GM19035 (cell line): ENCODE measurements around the gene IL1A.

Experiments
- ATAC-seq: cut with Tn5 transposase; IDR thresholded peaks from one replicate; pipeline ENCODE4 v1.9.1; 2021; ENCODE audit not compliant: unreplicated experiment

The IL1A gene

GRCh38 chr2:112793449-112793978, 9.2 kb upstream of the IL1A start:
- peak; percentile 32 for ATAC-seq

DNA sequence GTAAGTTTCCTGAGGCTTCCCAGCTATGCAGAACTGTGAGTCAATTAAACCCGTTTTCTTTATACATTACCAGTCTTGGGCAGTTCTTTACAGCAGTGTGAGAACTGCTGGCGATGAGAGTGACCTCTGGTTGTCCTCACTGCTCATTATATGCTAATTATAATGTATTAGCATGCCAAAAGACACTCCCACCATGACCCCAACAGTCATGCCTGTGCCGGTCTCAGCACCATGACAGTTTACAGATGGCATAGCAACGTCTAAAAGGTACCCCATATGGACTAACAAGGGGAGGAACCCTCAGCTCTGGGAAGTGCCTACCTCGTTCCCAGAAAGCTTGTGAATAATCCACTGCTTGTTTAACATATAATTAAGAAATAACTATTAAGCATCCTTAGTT, 8.1 kb upstream of the IL1A start:
- no peak for ATAC-seq

DNA sequence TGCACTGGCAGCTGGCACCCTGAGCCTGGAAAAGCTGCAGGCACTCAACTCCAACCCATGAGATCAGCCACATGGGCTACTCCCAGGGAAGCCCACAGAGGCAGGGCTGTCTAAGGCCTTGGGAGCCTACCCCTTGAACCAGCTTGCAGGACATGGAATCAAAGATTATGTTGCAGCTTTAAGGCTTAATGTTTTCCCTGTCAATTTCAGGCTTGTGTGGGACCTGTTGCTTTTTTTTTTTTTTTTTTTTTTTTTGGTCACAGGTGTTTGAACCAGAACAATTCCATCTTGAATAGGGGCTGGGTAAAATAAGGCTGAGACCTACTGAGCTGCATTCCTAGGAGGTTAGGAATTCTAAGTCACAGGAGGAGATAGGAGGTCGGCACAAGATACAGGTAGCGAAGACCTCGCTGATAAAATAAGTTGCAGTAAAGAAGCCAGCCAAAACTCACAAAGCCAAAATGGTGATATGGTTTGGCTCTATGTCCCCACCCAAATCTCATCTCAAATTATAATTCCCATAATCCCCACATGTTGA, 7.5 kb upstream of the IL1A start:
- no peak for ATAC-seq

DNA sequence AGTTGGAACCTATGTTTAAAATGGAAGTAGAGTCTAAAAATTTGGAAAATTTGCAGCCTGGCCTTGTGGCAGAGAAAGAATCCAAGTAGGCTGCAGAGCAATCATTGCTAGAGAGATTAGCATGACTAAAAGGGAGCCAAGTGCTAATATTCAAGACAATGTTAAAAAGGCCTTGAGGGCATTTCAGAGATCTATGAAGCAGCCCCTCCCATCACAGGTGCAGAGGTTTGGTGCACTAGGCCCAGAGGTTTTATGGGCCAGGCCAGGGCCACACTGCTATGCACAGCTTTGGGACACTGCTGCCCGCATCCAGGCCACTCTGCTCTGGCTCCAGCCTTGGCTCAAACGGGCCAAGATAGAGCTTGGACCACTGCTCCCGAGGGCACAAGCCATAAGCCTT, 6.7 kb upstream of the IL1A start:
- ATAC-seq: no peak

- no peak for ATAC-seq
Observed at GRCh38 chr2:112790305-112790704, 6.0 kb upstream of the IL1A start.

GRCh38 chr2:112789186-112789585, 4.9 kb upstream of the IL1A start:
- no peak for ATAC-seq

DNA sequence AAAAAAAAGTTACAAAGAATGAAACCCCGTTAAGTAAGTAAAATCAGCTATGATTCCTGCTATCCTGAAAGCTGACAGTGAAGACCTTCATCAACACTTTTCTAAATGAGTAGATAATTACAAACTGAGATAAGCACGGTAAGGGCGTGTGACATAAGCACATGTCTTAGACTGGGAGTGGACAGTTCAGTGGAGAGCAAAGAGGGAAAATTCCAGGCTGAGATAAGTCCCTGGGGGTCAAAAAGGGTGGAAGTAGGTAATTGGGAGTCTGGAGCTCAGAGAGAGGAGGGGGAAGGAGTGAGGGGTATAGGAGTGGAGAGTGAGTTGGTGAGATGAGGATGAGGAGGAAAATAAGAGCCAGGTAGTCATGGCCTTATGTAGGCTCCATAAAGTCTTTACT, 4.4 kb upstream of the IL1A start:
- ATAC-seq: no peak

DNA sequence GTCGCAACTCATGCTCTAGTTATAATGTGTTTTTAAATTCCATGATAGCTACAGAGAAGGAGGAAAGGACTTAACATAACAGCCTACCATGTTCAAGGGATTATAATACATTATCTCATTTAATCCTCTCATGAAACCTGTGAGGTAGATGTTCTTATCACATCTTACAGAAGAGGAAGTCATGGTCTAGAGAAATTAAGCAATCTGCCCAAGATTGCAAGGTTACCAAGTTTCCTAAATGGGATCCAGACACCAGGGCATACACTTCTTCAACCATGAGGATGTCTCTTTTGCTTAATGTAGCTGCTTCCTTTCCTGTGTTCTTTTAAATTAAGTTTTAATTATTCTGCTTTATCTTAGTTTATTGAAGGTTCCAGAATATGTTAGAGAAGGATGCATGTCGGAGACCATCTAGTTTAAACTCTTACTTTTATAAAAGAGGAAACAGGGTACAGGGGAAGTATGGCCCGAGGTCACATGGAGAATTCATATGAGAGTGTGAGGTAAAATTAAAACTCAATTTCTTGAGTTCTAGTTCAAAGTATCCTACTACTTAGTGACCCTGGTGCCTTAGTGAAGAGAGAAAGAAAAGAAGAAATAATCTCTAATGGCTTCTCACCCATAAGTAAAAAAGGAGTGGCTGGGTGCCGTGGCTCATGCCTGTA, 3.6 kb upstream of the IL1A start:
- ATAC-seq: no peak

DNA sequence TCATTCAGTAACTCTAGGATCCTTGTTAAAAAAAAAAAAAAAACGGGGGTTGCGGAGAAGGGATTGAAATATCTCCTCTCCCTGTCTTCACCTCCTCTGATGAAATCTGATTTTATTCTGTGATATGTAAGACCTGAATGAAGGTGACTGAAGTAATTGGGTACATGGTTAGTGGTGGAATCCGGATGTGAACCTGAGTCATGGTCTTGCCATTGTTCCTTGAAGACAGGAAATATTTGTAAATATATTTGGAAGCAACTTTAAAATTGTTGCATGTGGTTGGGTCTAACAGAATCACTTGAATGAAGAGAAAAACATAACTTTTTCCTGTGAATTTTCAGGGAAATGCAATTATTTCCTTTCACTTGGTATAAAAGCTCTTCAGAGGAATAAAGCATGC, 3.0 kb upstream of the IL1A start:
- ATAC-seq: no peak

GRCh38 chr2:112783187-112783714, 1.0 kb downstream of the IL1A start:
- ATAC-seq: no peak

DNA sequence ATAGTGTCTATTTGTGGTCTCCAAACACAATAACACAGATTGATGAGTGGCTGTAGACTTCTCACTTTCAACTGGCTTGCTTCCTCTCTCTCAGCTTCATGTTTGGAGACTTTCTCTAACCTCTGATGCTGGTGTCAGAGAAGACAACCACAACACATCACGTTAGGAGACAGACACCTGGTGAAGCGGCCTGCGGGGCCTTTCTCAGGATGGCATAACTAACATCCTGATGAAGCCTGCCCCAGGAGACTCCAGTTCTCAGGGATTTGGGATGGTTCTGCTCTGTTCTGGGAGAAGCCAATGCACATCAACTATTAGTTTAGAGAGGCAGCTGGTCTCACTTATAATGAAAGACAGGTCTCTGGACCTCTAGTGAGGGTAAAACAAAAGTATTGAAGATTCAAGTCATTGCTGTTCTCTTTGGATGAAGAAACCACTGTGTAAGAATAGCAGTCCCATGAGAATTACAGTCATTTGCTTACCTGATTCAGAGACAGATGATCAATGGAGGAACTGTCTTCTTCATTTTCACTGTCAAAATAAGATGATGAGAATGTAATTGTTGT, 2.0 kb downstream of the IL1A start:
- ATAC-seq: peak; percentile 91

DNA sequence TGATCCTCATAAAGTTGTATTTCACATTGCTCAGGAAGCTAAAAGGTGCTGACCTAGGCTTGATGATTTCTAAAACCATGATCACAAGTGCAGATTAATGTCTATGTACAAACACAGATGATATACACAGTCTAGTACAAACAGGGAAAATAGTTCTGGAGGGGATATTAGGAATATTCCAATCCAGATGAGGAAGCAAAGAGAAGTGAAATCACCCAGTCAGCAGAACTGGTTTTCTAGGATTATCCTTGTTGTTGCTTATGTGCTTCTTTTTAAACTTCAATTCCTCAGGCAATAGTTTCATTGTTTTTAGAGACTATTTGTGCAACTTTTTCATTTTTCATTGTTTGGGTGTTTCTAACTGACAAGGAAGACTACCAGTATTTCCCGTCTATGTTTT, 4.7 kb downstream of the IL1A start:
- ATAC-seq: no peak

DNA sequence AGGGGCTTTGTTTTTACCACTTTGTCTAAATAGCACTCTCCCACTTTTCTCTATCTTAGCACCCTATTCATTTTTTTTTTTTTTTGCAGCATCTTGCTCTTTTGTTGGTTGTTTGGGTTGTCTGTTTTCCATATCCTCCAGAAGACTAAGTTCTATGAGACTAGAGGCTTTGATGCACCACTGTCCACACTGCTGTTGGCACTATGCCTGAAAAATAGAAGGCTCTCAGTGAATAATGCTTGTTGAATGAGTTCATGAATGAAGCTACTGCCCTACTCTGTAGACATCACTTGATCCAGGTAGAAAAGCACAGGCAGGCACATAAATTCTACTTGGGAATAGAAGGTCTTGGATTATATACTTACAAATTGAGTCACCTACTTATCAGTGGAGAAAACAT, 7.3 kb downstream of the IL1A start:
- no peak for ATAC-seq

- no peak for ATAC-seq
Observed at GRCh38 chr2:112776113-112776512, 8.2 kb downstream of the IL1A start.

- no peak for ATAC-seq
Observed at GRCh38 chr2:112774536-112775285, 9.6 kb downstream of the IL1A start.

- no peak for ATAC-seq
Observed at GRCh38 chr2:112773556-112773955, 10.7 kb downstream of the IL1A start.

GRCh38 chr2:112772911-112773475, 11.3 kb downstream of the IL1A start:
- no peak for ATAC-seq

DNA sequence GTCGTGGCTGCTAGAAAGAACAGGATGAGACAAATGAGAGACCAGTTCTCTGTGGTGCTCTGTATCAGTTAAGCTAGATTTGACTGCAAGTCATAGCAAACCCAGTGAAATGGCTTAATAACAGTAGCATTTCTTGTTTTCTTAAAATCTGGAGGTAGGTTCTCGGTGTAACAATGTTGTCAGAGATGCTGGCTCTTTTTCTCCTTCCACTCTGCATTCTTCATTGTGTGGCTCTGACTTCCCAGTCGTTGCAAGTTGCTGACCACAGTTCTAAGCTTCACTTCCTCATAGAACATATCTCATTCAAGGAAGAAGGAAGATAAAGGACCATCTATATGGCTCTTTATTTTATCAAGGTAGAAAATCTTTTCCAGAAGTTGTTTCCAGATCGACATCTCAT, 12.0 kb downstream of the IL1A start:
- no peak for ATAC-seq

- ATAC-seq: no peak
Observed at GRCh38 chr2:112768432-112768831, 15.9 kb downstream of the IL1A start.

DNA sequence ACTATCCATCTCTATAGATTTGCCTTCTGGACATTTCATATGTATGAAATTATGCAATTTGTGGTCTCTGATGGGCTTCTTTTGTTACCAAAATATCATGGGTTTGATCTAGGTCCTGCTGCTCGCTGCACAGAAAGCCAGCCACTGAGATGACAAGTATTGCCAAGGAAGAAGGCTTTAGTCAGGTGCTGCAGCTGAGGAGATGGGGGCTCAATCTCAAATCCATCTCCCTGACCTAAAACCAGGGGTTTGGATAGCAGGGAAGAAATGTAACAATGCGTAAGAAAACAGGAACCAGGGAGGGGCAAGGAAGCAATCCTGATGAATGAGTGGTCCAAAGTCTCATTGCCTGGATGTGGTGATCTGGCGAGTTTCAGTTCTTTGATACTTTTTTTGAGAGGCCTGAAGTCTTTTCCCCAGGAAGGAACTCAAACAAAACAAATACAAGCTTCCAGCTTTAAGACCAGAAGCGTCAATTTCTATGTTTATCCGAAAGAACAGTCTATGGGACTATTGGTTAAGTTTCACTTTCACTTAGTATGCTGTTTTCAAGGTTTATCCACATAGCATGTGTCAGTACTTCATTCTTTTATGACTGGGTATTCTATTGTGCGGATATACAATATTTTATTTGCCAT, 16.5 kb downstream of the IL1A start:
- ATAC-seq: no peak

GRCh38 chr2:112765251-112765650, 19.0 kb downstream of the IL1A start:
- no peak for ATAC-seq
